Mesenchymal stem cell (in vitro differentiated cells and primary cell): Measurements from ENCODE around the gene HBG2.

Experiments used
- DNase-seq: peaks from one replicate; pipeline ENCODE4 v3.0.0-alpha.2; 2013
- H2AFZ ChIP-seq: one replicate; pipeline ENCODE4 v1.6.1; 2013; ENCODE audit warnings: low read depth, mild to moderate bottlenecking, control low read depth, inconsistent platforms, low read length, moderate library complexity
- H2AK5ac ChIP-seq: 2 replicates; pipeline ENCODE4 v1.6.1; 2013; ENCODE audit warnings: low read length, moderate library complexity, mild to moderate bottlenecking, inconsistent platforms; ENCODE audit not compliant: severe bottlenecking
- H2BK120ac ChIP-seq: one replicate; pipeline ENCODE4 v1.6.1; 2013; ENCODE audit warnings: low read depth, mild to moderate bottlenecking, inconsistent platforms, low read length, moderate library complexity
- H2BK12ac ChIP-seq, 2 experiments: one replicate each; pipeline ENCODE4 v1.6.1; 2013; ENCODE audit warnings: inconsistent platforms in 2 of 2, low read length in 2 of 2, mild to moderate bottlenecking in 2 of 2, moderate library complexity in 2 of 2, control low read depth in 1 of 2
- H2BK15ac ChIP-seq: one replicate; pipeline ENCODE4 v1.6.1; 2013; ENCODE audit warnings: mild to moderate bottlenecking, low read depth, inconsistent platforms; ENCODE audit not compliant: poor library complexity, severe bottlenecking
- H2BK5ac ChIP-seq: 2 replicates; pipeline ENCODE4 v1.6.1; 2013; ENCODE audit warnings: low read depth, mild to moderate bottlenecking, low read length, control low read depth, inconsistent platforms; ENCODE audit not compliant: poor library complexity, severe bottlenecking
- H3K14ac ChIP-seq, 2 experiments: one replicate each; pipeline ENCODE4 v1.6.1; 2013; ENCODE audit warnings: inconsistent platforms in 2 of 2, low read length in 2 of 2, control low read depth in 1 of 2, mild to moderate bottlenecking in 1 of 2, moderate library complexity in 1 of 2
- H3K18ac ChIP-seq, 2 experiments: one replicate each; pipeline ENCODE4 v1.6.1; 2013; ENCODE audit warnings: inconsistent platforms in 2 of 2, low read length in 2 of 2, control low read depth in 1 of 2, low read depth in 1 of 2, mild to moderate bottlenecking in 1 of 2
- H3K23ac ChIP-seq, 2 experiments: one replicate each; pipeline ENCODE4 v1.6.1; 2013; ENCODE audit warnings: inconsistent platforms in 2 of 2, low read length in 2 of 2, mild to moderate bottlenecking in 2 of 2, moderate library complexity in 2 of 2, control low read depth in 1 of 2
- H3K27ac ChIP-seq: 2 replicates; pipeline ENCODE4 v1.5.1; 2013; ENCODE audit warnings: mild to moderate bottlenecking, moderate library complexity, low read length, control low read depth, inconsistent platforms; ENCODE audit not compliant: poor library complexity, severe bottlenecking
- H3K27me3 ChIP-seq, 2 experiments: 2 replicates each; pipeline versions ENCODE4 v1.6.1 to v1.7.0; 2013; ENCODE audit warnings: low read length in 2 of 2, mild to moderate bottlenecking in 2 of 2, moderate library complexity in 2 of 2, control low read depth in 1 of 2, inconsistent platforms in 1 of 2; ENCODE audit not compliant: control insufficient read depth in 1 of 2, insufficient read depth in 1 of 2
- H3K36me3 ChIP-seq, 2 experiments: 2 replicates each; pipeline versions ENCODE4 v1.6.1 to v1.7.0; 2013; ENCODE audit warnings: low read length in 2 of 2, control low read depth in 1 of 2, inconsistent platforms in 1 of 2, low read depth in 1 of 2, mild to moderate bottlenecking in 1 of 2; ENCODE audit not compliant: insufficient read depth in 2 of 2, control insufficient read depth in 1 of 2
- H3K4ac ChIP-seq, 2 experiments: one replicate each; pipeline ENCODE4 v1.6.1; 2013; ENCODE audit warnings: inconsistent platforms in 2 of 2, low read length in 2 of 2, mild to moderate bottlenecking in 2 of 2, moderate library complexity in 2 of 2, control low read depth in 1 of 2, low read depth in 1 of 2
- H3K4me1 ChIP-seq: 2 replicates; pipeline ENCODE4 v1.6.1; 2013; ENCODE audit warnings: low read depth, low read length, control low read depth; ENCODE audit not compliant: control insufficient read depth, insufficient read depth
- H3K4me2 ChIP-seq: 2 replicates; pipeline ENCODE4 v1.6.1; 2013; ENCODE audit warnings: low read length, mild to moderate bottlenecking, inconsistent platforms; ENCODE audit not compliant: poor library complexity, severe bottlenecking
- H3K4me3 ChIP-seq, 2 experiments: 2 replicates each; pipeline versions ENCODE4 v1.5.1 to v1.7.0; 2013; ENCODE audit warnings: low read length in 2 of 2, mild to moderate bottlenecking in 2 of 2, control low read depth in 1 of 2, low read depth in 1 of 2; ENCODE audit not compliant: insufficient read depth in 1 of 2
- H3K79me1 ChIP-seq: replicated peaks from 2 replicates; pipeline ENCODE4 v1.6.1; 2013; ENCODE audit warnings: mild to moderate bottlenecking, control low read depth, low read length, inconsistent platforms; ENCODE audit not compliant: poor library complexity, severe bottlenecking
- H3K9ac ChIP-seq: 2 replicates; pipeline ENCODE4 v1.7.0; 2013; ENCODE audit warnings: mild to moderate bottlenecking, low read length, moderate library complexity
- H3K9me3 ChIP-seq: 2 replicates; pipeline ENCODE4 v1.7.0; 2013; ENCODE audit warnings: mild to moderate bottlenecking, low read length; ENCODE audit not compliant: control insufficient read depth
- H4K8ac ChIP-seq: one replicate; pipeline ENCODE4 v1.6.1; 2013; ENCODE audit warnings: inconsistent platforms, mild to moderate bottlenecking, low read length, moderate library complexity
- H4K91ac ChIP-seq: one replicate; pipeline ENCODE4 v1.6.1; 2013; ENCODE audit warnings: mild to moderate bottlenecking, low read length, inconsistent platforms
- WGBS: methylation state at CpG from one replicate; pipeline ENCODE4 v1.1.7; 2013; ENCODE audit warnings: mixed read lengths; 5-methylcytosine and 5-hydroxymethylcytosine counted together

The HBG2 gene

GRCh38 chr11:5231111-5231510, 23.5 kb downstream of the HBG2 start:
- 89% methylated on average over 1 of the region's 2 CpGs for WGBS
- no peak overlapping the region for H3K9ac ChIP-seq

GRCh38 chr11:5230266-5230665, 24.3 kb downstream of the HBG2 start:
- Histone ChIP-seq H3K4me1 (peaks cover 2% of the 10 kb centered on the region), H4K91ac (no peak overlapping the region), H2BK5ac (no peak overlapping the region), H3K14ac (no peak overlapping the region), H3K9ac (no peak overlapping the region), H2BK12ac (no peak overlapping the region), H2BK120ac (no peak overlapping the region), H3K27me3 (no peaks in the 10 kb centered on the region), H3K9me3 (no peaks in the 10 kb centered on the region), H3K27ac (no peak overlapping the region), H3K23ac (no peak overlapping the region), H2AK5ac (no peak overlapping the region), H3K79me1 (no peaks in the 10 kb centered on the region), H2AFZ (no peak overlapping the region), H3K4me2 (no peak overlapping the region), H3K36me3 (no peaks in the 10 kb centered on the region), H2BK15ac (no peak overlapping the region), H4K8ac (no peak overlapping the region), H3K4ac (no peak overlapping the region), H3K18ac (no peak overlapping the region), H3K4me3 (no peak overlapping the region)
- no peak for DNase-seq
- 100% methylated on average over 1 of the region's 1 CpG for WGBS

More at GRCh38 chr11:5231111-5231510, 23.5 kb downstream of the HBG2 start:
- H2BK15ac ChIP-seq, result no peak overlapping the region
- no peaks in the 10 kb centered on the region for H3K27me3 ChIP-seq
- H3K23ac ChIP-seq, result no peak overlapping the region
- H3K4me3 ChIP-seq, result no peak overlapping the region
- peaks cover 2% of the 10 kb centered on the region for H3K4me1 ChIP-seq
- H3K4ac ChIP-seq, result no peak overlapping the region
- H3K36me3 ChIP-seq, result no peaks in the 10 kb centered on the region
- no peak overlapping the region for H3K18ac ChIP-seq
- H3K9me3 ChIP-seq, result no peaks in the 10 kb centered on the region
- no peak overlapping the region for H2BK5ac ChIP-seq
- no peaks in the 10 kb centered on the region for H3K79me1 ChIP-seq
- no peak overlapping the region for H2BK120ac ChIP-seq
- H3K4me2 ChIP-seq, result no peak overlapping the region
- no peak overlapping the region for H4K91ac ChIP-seq
- H2AFZ ChIP-seq, result no peak overlapping the region
- H3K27ac ChIP-seq, result no peak overlapping the region
- H4K8ac ChIP-seq, result no peak overlapping the region
- H2AK5ac ChIP-seq, result no peak overlapping the region
- H2BK12ac ChIP-seq, result no peak overlapping the region
- no peak overlapping the region for H3K14ac ChIP-seq
- no peak for DNase-seq

- H3K9ac ChIP-seq, result no peak overlapping the region
- no peak overlapping the region for H4K8ac ChIP-seq
- no peaks in the 10 kb centered on the region for H3K79me1 ChIP-seq
- no peak overlapping the region for H3K23ac ChIP-seq
- H3K18ac ChIP-seq, result no peak overlapping the region
- DNase-seq, result no peak
- no peak overlapping the region for H2AK5ac ChIP-seq
- H3K4ac ChIP-seq, result no peak overlapping the region
- H2BK5ac ChIP-seq, result no peak overlapping the region
- no peaks in the 10 kb centered on the region for H3K9me3 ChIP-seq
- H3K4me2 ChIP-seq, result no peak overlapping the region
- H3K14ac ChIP-seq, result no peak overlapping the region
- no peaks in the 10 kb centered on the region for H3K27me3 ChIP-seq
- no CpG with 5 or more reads among the region's 2 CpGs for WGBS
- H2BK120ac ChIP-seq, result no peak overlapping the region
- no peak overlapping the region for H2BK15ac ChIP-seq
- H2AFZ ChIP-seq, result no peak overlapping the region
- H3K4me3 ChIP-seq, result no peak overlapping the region
- H3K36me3 ChIP-seq, result no peaks in the 10 kb centered on the region
- no peak overlapping the region for H4K91ac ChIP-seq
- H2BK12ac ChIP-seq, result no peak overlapping the region
- H3K27ac ChIP-seq, result no peak overlapping the region
- H3K4me1 ChIP-seq, result peaks cover 2% of the 10 kb centered on the region
Measured at GRCh38 chr11:5229796-5230195, 24.8 kb downstream of the HBG2 start.

GRCh38 chr11:5229356-5229755, 25.2 kb downstream of the HBG2 start:
- Histone ChIP-seq H2BK5ac (no peak overlapping the region), H2BK12ac (no peak overlapping the region), H3K4me2 (no peak overlapping the region), H2AFZ (no peak overlapping the region), H3K79me1 (no peaks in the 10 kb centered on the region), H4K8ac (no peak overlapping the region), H3K4me1 (peaks cover 2% of the 10 kb centered on the region), H3K23ac (no peak overlapping the region), H3K9ac (no peak overlapping the region), H3K4ac (no peak overlapping the region), H3K4me3 (no peak overlapping the region), H2BK120ac (no peak overlapping the region), H4K91ac (no peak overlapping the region), H3K27ac (no peak overlapping the region), H3K36me3 (no peaks in the 10 kb centered on the region), H2AK5ac (no peak overlapping the region), H3K27me3 (no peaks in the 10 kb centered on the region), H3K18ac (no peak overlapping the region), H3K9me3 (no peaks in the 10 kb centered on the region), H3K14ac (no peak overlapping the region), H2BK15ac (no peak overlapping the region)
- DNase-seq, result no peak
- no CpG with 5 or more reads among the region's 1 CpG for WGBS
